PFSK-1 (cell line): ENCODE data around the gene FAM168A.

Experiments
- POLR2AphosphoS5 ChIP-seq: IDR thresholded peaks from 2 replicates; pipeline ENCODE4 v1.6.1; 2012; ENCODE audit warnings: low read depth, mild to moderate bottlenecking, control low read depth, low read length, moderate library complexity
- REST ChIP-seq, 2 experiments: IDR thresholded peaks; 2 replicates each; pipeline versions ENCODE4 v1.6.1 to v1.8.0; 2011 to 2012; ENCODE audit warnings: low read depth in 2 of 2, low read length in 2 of 2, control low read depth in 1 of 2, inconsistent platforms in 1 of 2, mild to moderate bottlenecking in 1 of 2, moderate library complexity in 1 of 2; ENCODE audit not compliant: insufficient read depth in 1 of 2
- SIN3A ChIP-seq: IDR thresholded peaks from 2 replicates; pipeline ENCODE4 v1.6.1; 2012; ENCODE audit warnings: mild to moderate bottlenecking, low read length, moderate library complexity, borderline replicate concordance; ENCODE audit not compliant: insufficient read depth
- TAF1 ChIP-seq: IDR thresholded peaks from 2 replicates; pipeline ENCODE4 v1.6.1; 2012; ENCODE audit warnings: low read length, control low read depth, borderline replicate concordance; ENCODE audit not compliant: insufficient read depth

DNA sequence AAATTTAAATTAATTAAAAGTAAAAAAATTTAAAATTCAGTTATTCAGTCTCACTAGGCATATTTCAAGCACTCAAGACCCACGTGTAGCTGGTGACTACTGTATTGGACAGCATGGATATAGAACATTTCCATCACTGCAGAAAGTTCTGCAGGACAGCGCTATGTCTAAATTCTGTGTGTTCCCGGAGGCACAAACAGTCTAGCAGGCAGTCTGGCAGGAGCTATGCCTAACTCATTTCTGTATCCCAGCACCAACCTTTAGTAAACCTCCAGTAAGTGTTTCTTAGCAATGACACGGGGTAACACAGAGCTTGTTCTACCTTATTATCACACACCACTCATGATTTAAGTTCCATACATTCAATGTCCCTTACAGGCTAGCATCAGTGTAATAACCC, 48.5 kb downstream of the FAM168A start:
- no peak for TF ChIP-seq SIN3A
- no peak for TF ChIP-seq TAF1
- no peak for TF ChIP-seq POLR2AphosphoS5
- no peak for TF ChIP-seq REST (IDR thresholded peaks at IDR 0.05; ENCODE audit: insufficient read depth in 1 of 2, low read depth in 2 of 2, low read length in 2 of 2)
